ENCODE results near the gene ACTRT2. TPM values are rescaled to one million over a fixed set of nuclear protein-coding genes. Genes with fewer than 3 reads are reported as not detected.

ACTRT2 gene
- total and polyA plus RNA-seq, 9 donors: not detected

- TF ChIP-seq POLR2A (IDR thresholded peaks at IDR 0.05) (no peak), EP300 (IDR thresholded peaks at IDR 0.05) (no peak)
- TF ChIP-seq, protein P1, sequence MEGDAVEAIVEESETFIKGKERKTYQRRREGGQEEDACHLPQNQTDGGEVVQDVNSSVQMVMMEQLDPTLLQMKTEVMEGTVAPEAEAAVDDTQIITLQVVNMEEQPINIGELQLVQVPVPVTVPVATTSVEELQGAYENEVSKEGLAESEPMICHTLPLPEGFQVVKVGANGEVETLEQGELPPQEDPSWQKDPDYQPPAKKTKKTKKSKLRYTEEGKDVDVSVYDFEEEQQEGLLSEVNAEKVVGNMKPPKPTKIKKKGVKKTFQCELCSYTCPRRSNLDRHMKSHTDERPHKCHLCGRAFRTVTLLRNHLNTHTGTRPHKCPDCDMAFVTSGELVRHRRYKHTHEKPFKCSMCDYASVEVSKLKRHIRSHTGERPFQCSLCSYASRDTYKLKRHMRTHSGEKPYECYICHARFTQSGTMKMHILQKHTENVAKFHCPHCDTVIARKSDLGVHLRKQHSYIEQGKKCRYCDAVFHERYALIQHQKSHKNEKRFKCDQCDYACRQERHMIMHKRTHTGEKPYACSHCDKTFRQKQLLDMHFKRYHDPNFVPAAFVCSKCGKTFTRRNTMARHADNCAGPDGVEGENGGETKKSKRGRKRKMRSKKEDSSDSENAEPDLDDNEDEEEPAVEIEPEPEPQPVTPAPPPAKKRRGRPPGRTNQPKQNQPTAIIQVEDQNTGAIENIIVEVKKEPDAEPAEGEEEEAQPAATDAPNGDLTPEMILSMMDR (IDR thresholded peaks at IDR 0.05): no peak
- no peaks in the 10 kb centered on the region for H3K4me1 ChIP-seq (ENCODE audit: insufficient read depth)
- H3K36me3 ChIP-seq: no peaks in the 10 kb centered on the region
- no peak for DNase-seq
- peaks cover 0 to 6% of the 10 kb centered on the region in 2 donors for H3K9me3 ChIP-seq
- no peak overlapping the region for H3K4me3 ChIP-seq
- H3K27ac ChIP-seq: no peak overlapping the region
- H3K27me3 ChIP-seq: no peaks in the 10 kb centered on the region
- WGBS, 3 donors: 73 to 89% (median 77%) methylated on average over 7 of the region's 7 CpGs
- intact Hi-C loops (cut with DNase I): no loop called here
Measured at GRCh38 chr1:3049164-3049563, 27.9 kb downstream of the ACTRT2 start.

DNA sequence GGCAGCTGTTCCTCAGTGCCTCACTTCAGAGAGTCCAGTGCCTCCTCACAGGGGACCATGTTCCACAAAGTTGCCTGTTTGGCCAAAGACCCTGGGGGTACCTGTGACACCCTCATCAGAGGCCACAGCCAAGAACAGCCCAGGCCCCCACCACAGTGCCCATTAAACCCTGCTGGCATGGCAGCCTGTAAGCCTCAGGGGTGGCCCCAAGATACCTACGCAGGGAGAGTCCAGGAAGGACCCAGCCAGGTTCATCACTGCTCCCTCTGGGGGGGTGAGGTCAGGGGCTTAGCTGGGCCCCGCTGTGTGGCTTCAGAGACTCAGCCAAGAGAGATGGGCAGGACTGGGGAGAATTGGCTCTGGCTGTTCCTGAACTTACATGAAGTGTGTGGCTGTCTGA is 28.6 kb downstream of the ACTRT2 start:
- no peak for DNase-seq

GRCh38 chr1:3050603-3051002 is 29.3 kb downstream of the ACTRT2 start:
- DNase-seq: no peak
- Histone ChIP-seq H3K9me3 (peaks cover 0 to under 1% of the 10 kb centered on the region in 2 donors), H3K36me3 (no peaks in the 10 kb centered on the region), H3K27me3 (no peaks in the 10 kb centered on the region), H3K4me1 (ENCODE audit: insufficient read depth) (no peaks in the 10 kb centered on the region), H3K4me3 (no peak overlapping the region), H3K27ac (no peak overlapping the region)
- TF ChIP-seq POLR2A (IDR thresholded peaks at IDR 0.05): no peak
- no peak for TF ChIP-seq EP300 (IDR thresholded peaks at IDR 0.05)
- TF ChIP-seq, protein P1 (IDR thresholded peaks at IDR 0.05): no peak
- intact Hi-C loops (cut with DNase I): no loop called here

More for the DNA sequence above, 28.6 kb downstream of the ACTRT2 start:
- Histone ChIP-seq H3K36me3 (no peaks in the 10 kb centered on the region), H3K27ac (no peak overlapping the region), H3K4me3 (no peak overlapping the region), H3K27me3 (no peaks in the 10 kb centered on the region), H3K4me1 (ENCODE audit: insufficient read depth) (no peaks in the 10 kb centered on the region), H3K9me3 (peaks cover 0 to 6% of the 10 kb centered on the region in 2 donors)
- 72 to 79% (median 77%) methylated on average over 2 of the region's 2 CpGs for WGBS, 3 donors
- TF ChIP-seq EP300 (IDR thresholded peaks at IDR 0.05): no peak
- no peak for TF ChIP-seq POLR2A (IDR thresholded peaks at IDR 0.05)
- intact Hi-C loops (cut with DNase I): no loop called here

- H3K27me3 ChIP-seq: no peaks in the 10 kb centered on the region
- DNase-seq: no peak
- no peaks in the 10 kb centered on the region for H3K4me1 ChIP-seq (ENCODE audit: insufficient read depth)
- H3K36me3 ChIP-seq: no peaks in the 10 kb centered on the region
- H3K4me3 ChIP-seq: no peak overlapping the region
- H3K27ac ChIP-seq: no peak overlapping the region
- intact Hi-C loops (cut with DNase I): no loop called here
- 81 to 85% (median 85%) methylated on average over 3 of the region's 3 CpGs for WGBS, 3 donors
- no peak for TF ChIP-seq EP300 (IDR thresholded peaks at IDR 0.05)
- TF ChIP-seq, protein P1 (IDR thresholded peaks at IDR 0.05): no peak
- no peak for TF ChIP-seq POLR2A (IDR thresholded peaks at IDR 0.05)
- H3K9me3 ChIP-seq: no peaks in the 10 kb centered on the region
Measured at GRCh38 chr1:3051270-3052268, 30.3 kb downstream of the ACTRT2 start.

DNA sequence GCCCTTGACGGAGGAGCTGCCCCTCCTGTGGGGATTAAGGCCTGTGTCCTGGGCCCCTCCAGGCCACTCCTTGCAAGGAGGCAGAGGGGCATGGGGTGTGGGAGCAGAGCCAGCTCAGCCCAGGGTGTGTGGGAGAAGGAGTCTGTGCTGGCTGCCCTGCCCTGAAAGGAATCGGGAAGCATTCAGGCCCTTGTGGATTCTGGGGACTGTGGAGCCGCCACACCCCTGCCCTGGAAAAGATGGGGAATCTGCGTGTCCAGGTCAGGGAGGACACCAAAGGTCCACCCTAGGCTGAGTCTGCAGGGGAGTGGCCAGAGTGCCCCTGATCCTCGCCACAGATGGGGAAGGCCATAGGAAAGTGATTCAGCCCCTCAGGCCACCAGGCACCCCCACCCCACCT is 31.2 kb downstream of the ACTRT2 start:
- DNase-seq: no peak
- H3K4me1 ChIP-seq (ENCODE audit: insufficient read depth): no peaks in the 10 kb centered on the region
- no peaks in the 10 kb centered on the region for H3K9me3 ChIP-seq
- H3K4me3 ChIP-seq: no peak overlapping the region
- H3K27ac ChIP-seq: no peak overlapping the region
- no peaks in the 10 kb centered on the region for H3K27me3 ChIP-seq
- no peak for TF ChIP-seq POLR2A (IDR thresholded peaks at IDR 0.05)
- TF ChIP-seq, protein P1 (IDR thresholded peaks at IDR 0.05): no peak
- no peak for TF ChIP-seq EP300 (IDR thresholded peaks at IDR 0.05)
- intact Hi-C loops (cut with DNase I): no loop called here
- H3K36me3 ChIP-seq: no peaks in the 10 kb centered on the region
- 79 to 86% (median 82%) methylated on average over 5 of the region's 5 CpGs for WGBS, 3 donors
